ENCODE measurements around the gene WAPL.
A peak's percentile ranks its signal among the peaks of the same experiment; 100 is the strongest.

Gene WAPL

GRCh38 chr10:86522510-86522855 lies 891 bp upstream of the WAPL start:
- no peak for DNase-seq (ENCODE audit: low spot score)

DNA sequence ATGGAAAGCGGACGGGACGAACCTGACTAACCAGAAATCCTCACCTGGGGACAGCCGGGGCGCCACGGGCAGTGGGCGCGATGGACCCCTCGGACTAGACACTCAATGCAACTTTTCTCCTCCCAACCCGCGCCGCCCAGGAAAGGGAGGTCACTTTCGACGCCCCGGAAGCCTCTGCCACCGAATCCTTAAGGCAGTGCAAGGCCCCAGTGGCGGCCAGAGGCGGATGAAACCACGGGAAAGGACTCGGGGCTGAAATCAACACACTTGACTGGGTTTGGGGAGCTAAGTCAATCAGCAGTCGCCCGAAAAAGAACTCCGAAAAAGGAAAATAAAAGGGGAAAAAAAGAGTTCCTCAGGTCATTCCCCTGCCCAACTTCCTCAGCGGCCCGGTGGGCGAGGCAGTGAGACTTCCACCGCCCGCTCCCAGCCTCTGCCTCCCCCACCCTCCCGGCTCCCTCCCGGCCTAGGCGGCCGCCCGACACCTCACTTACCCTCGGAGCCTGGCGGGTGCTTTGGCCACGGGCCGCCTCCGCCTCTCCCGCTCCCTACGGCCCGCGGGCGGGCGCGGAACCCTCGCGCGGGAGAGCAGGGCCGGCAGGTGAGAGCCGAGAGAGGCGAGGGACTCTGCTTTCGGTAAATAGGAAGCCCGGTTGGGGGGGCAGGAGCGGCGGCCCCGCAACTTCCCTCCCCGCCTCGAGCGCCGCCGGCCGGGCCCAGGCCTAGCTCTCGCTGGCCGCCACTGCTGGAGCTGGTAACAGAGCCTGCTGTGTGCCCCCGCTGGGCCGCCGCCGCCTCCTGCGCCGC lies 518 bp downstream of the WAPL start:
- DNase-seq (ENCODE audit: low spot score) = peak; percentile 29

DNA sequence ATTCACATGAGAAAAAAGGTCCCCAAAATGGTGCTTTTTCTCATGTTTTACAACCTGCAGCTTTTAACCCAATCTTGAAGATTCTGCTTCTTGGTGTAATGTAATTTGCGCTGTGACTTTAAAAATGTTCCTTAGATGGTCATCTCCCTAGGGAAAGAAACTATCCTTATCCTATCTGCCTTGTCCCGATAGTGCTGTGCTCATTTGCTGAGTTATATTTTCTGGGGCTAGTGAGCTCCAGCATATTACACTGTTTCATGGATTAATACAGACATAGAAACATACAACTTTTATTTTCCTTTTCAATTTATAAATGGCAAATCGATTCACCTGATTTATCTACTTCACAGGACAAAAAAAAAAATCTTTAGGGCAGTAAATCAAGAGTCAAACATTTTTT lies 2.8 kb downstream of the WAPL start:
- no peak for DNase-seq (ENCODE audit: low spot score)

GRCh38 chr10:86512137-86512536 lies 9.5 kb downstream of the WAPL start:
- no peak for DNase-seq (ENCODE audit: low spot score)

DNA sequence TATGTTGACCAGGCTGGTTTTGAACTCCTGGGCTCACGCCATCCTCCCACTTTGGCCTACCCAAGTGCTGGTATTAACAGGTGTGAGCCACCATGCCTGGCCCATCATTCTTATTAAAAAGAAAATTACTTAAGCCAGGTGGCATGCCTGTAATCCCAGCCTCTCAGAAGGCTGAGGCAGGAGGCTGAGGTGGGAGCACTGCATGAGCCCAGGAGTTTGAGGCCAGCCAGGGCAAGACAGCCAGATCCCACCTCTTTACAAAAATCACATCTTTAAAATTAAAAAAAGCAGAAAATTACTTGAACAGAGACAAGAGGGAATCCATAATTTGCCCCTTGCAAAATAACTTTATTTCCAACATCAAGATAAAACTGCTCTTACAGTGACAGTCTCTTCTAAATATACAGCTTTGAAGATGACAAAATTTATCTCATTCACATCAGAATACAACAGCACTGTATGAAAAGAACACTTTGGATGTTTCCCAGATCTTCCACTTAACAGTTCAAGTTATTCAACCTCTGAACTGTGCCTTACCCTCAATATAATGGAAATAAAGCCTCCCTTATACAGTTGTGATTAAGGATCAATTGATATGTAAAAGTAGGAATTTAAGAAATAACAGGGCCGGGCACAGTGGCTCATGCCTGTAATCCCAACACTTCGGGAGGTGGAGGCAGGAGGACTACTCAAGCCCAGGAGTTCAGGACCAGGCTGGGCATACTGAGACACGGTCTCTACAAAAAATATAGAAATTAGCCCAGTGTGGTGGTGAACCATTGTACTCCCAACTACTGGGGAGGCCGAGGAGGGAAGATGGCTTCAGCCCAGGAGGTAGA lies 10.3 kb downstream of the WAPL start:
- no peak for DNase-seq (ENCODE audit: low spot score)

- no peak for DNase-seq (ENCODE audit: low spot score)
Observed at GRCh38 chr10:86509145-86509544, 12.4 kb downstream of the WAPL start.

DNA sequence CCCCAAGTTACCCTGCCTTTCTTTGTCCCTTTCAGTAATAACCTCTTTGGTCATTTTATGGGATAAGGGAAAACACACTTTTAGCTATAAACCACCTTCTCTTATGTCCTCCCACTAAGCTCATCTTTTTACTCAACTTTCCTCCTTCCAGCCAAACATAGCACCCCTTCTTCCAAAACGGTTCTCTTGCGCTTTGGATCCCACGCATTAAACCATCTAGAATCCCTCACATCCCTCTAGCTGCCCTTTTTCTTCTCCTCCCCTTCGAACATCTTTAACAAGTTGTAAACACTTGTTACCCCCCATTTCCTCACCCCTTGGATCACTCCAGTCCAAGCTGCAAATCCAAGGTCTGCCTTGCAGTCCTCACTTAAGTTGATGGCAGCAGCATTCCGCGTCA lies 13.4 kb downstream of the WAPL start:
- no peak for DNase-seq (ENCODE audit: low spot score)

DNA sequence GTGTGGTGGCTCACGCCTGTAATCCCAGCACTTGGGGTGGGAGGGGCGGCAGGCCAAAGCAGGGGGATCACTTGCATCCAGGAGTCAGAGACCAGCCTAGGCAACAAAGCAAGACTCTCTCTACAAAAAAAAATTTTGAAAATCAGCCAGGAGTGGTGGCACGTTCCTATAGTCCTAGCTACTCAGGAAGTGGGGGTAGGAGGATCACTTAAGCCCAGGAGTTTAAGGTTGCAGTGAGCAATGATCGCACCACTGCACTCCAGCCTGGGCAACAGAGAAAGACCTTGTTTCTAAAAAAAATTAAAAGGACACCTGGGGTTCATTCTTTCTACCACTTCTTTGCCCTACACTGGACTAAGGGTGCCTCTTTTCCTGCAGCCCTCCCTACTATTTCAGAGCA lies 15.1 kb downstream of the WAPL start:
- no peak for DNase-seq (ENCODE audit: low spot score)

GRCh38 chr10:86506062-86506461 lies 15.5 kb downstream of the WAPL start:
- DNase-seq (ENCODE audit: low spot score) = no peak

- DNase-seq (ENCODE audit: low spot score) = no peak
Observed at GRCh38 chr10:86504510-86504909, 17.1 kb downstream of the WAPL start.

DNA sequence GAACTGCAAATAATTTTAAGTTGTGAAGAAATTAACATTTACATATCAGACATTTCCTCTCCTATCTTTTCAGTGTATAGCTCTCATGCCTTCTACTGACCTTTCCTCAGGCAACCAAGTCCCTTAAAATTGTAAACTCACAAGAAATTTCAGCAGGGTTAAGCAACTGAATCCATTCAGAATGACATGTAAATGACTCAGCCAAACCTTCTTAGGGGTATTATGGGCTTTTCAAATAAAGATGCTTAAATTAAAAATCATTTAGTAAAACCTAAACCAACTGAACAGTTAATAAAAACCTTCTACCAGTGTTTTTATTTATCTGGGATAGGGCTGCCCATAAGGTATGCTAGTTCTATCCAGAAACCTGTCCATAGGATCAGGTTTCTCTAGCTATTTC lies 20.7 kb downstream of the WAPL start:
- no peak for DNase-seq (ENCODE audit: low spot score)

DNA sequence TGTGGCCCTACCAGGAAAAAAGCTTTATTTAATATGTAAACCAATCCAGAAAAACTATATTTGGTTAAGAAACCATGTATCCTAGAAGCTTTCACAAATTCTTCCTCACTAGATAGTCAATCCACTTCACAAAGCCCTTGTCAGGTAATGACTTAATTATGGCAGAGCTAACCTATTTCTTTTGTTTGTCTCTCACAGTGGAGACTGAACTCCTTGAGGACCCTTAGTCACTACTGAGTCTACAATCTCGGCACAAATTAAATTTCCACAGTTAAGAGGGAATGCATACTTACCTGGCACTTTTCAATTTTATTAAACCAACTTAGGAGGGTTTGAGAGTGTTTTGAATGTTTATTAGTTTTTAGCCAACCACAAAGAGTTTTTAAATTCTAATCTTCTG lies 23.0 kb downstream of the WAPL start:
- no peak for DNase-seq (ENCODE audit: low spot score)

GRCh38 chr10:86497621-86498020 lies 24.0 kb downstream of the WAPL start:
- no peak for DNase-seq (ENCODE audit: low spot score)

DNA sequence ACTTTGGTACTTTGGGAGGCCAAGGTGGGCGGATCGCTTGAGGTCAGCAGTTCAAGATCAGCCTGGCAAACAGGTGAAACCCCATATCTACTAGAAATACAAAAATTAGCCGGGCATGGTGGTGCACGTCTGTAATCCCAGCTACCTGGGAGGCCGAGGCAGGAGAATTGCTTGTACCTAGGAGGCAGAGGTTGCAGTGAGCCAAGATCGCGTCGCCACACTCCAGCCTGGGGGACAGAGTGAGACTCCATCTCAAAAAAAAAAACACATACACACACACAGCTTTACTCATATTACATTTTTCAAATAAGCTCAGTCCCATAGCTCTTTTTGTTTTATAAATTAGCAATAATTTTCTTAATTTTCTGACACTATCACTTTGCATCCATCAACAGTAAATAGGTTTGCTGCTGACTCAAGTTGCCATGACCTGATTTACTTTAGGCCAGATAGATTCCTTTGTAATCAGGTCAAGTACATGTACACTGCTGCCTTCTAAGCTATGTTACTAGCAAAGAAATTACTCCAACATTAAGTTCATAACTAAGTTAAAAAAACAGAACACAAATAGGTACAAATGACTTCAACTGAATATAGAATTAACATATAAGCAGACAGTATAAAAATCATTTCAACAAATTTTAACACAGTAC lies 31.5 kb downstream of the WAPL start:
- no peak for DNase-seq (ENCODE audit: low spot score)

DNA sequence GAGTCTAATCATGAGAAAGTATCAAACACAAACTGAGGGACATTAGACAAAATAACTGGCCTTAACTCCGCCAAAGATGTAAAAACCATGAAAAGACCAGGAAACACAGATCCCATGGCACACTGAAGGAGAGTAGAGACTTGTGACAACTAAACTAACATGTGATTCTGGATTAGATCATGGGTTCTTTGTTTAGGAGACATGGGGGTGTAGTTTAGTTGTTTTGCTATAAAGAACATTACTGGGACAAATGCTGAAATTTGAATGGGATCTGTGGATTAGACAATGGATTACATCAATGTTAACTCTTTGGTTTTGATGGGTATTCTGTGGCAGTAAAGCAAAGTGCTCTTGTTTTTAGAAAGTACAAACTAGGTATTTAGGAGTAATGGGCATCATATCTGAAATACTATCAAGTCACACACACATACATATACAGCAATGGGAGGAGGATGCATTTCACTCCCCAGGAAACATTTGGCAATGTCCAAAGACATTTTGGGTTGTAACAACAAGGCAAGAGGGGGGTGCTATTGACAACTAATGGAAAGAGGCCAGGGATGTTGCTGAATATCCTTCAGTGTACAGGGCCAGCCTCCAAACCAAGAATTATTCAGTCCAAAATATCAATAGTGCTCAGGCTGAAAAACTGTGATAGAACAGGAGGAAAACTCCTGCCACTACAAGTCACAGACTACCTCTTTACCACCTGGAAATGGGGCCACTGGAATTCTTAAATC lies 32.4 kb downstream of the WAPL start:
- no peak for DNase-seq (ENCODE audit: low spot score)

DNA sequence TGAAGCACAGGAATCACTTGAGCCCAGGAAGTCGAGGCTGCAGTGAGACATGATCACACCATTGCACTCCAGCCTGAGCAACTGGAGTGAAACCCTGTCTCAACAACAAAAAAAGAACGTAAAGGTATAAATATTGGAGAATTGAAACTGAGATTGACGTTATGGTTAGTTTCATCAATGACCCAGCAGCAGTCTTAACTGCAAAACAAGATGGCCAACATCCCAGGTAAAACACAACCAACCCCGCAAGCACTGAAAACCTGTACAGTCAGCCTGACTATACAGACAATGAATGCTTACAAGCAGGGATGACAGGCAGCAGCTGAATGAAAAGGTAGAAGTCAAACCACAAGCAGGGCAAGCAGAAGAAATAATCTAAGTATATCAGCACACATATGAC lies 34.7 kb downstream of the WAPL start:
- DNase-seq (ENCODE audit: low spot score) = no peak

- DNase-seq (ENCODE audit: low spot score) = no peak
Observed at GRCh38 chr10:86483664-86484063, 37.9 kb downstream of the WAPL start.

DNA sequence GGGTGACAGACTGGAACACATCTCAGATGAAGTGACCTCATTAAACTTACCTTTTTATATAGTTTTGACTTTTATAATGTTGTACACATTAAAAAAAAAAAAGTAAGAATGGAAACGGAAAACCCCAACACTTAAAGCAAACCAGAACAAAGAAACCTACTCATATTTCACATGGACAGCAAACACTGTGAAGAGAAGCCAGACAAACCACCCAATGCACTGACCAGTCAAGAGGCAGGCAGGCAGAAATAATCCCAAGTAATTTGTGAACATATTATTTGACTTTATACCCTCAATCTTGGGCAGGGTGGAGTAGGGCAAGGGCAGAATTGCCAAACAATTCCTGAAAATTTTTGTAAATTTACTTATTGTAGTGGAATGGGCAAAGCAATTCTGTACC lies 39.8 kb downstream of the WAPL start:
- DNase-seq (ENCODE audit: low spot score) = no peak

DNA sequence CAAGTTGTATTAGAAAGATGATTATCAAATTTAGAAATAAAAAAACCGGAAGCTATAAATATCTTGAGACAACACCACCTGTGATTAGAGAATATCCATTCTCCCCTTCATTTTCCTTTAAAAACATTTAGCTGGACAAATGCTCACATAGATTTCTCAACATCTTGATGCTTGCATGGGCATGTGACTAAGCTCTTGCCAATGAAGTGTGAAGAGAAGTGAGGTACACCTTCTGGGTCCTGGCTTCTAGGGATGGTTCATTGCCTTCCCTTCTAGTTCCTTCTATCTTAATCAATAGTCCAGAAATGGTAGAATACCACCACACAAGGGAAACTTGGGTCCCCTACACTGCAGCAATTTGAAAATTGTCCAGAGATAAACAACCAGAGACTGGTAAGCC lies 41.0 kb downstream of the WAPL start:
- no peak for DNase-seq (ENCODE audit: low spot score)

GRCh38 chr10:86472061-86472460 lies 49.5 kb downstream of the WAPL start:
- DNase-seq (ENCODE audit: low spot score) = no peak

DNA sequence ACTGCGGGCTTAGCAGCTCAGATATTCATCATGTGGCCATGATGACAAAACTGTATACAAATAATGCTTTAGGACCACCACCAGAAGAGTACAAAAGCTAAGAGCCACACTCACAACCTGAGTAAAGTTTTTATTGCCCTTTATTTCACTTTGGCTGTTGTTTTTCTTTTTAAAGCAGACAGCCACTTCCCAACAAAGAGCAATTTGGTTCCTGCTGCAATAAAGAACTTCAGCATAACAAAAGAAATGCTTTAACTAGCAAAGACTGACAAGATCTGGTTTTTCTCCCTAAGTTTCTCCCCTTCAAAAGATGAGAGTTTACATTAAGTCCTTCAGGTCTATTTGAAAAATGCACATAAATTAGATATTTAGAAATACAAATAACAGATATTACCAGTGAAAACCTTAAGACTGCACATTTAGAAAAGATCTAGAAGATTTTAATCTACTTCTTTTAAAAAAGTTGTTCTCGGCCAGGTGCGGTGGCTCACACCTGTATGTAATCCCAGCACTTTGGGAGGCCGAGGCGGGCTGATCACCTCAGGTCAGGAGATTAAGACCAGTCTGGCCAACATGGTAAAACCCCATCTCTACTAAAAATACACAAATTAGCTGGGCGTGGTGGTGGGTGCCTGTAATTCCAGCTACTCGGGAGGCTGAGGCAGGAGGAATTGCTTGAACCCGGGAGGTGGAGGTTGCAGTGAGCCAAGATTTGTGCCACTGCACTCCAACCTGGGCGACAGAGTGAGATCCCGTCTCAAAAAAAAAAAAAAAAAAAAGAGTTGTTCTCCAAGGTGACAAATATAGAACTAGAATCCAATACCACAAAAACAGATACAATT lies 59.4 kb downstream of the WAPL start:
- DNase-seq (ENCODE audit: low spot score) = no peak

DNA sequence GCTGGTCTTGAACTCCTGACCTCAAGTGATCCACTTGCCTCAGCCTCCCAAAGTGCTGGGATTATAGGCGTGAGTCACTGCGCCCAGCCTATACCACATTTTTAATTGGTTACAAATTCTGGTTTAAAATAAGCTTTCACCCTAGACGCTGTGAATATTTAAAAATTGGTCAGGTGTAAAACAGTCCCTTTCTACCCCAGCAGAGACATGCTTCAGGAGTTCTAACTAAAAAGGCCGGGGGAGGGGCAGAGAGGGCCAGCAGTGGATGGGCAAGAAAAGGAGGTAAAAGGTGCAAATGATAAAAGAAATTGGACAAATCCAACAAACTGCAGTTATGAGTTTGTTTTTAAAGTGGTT lies 70.0 kb downstream of the WAPL start:
- DNase-seq (ENCODE audit: low spot score) = no peak

Data from COLO829 (cell line).